DOHH2 (cell line): ENCODE data around the gene TSG101.

ENCODE experiments used
- H3F3A ChIP-seq: fragments of 200-600 bp; sonication (generic), shearing (Covaris generic); 2 replicates; pipeline ENCODE4 v1.6.0; 2016; ENCODE audit warnings: antibody characterized with exemption, mild to moderate bottlenecking; ENCODE audit not compliant: control insufficient read depth, insufficient read depth
- H3K27ac ChIP-seq: fragments of 200-600 bp; sonication (generic); 2 replicates; pipeline ENCODE4 v1.5.1; 2014; ENCODE audit warnings: low read depth, mild to moderate bottlenecking, low read length, moderate library complexity
- H3K27me3 ChIP-seq: fragments of 200-600 bp; sonication (generic); 2 replicates; pipeline ENCODE4 v1.6.1; 2014; ENCODE audit warnings: mild to moderate bottlenecking, low read length, mixed read lengths; ENCODE audit not compliant: control insufficient read depth
- H3K36me3 ChIP-seq: fragments of 200-600 bp; sonication (generic); 2 replicates; pipeline ENCODE4 v1.6.1; 2014; ENCODE audit warnings: mild to moderate bottlenecking, low read length, moderate library complexity, mixed read lengths; ENCODE audit not compliant: control insufficient read depth
- H3K4me1 ChIP-seq: fragments of 200-600 bp; sonication (generic); 2 replicates; pipeline ENCODE4 v1.6.1; 2014; ENCODE audit warnings: mild to moderate bottlenecking, low read length, mixed read lengths; ENCODE audit not compliant: control insufficient read depth
- H3K4me2 ChIP-seq: fragments of 200-600 bp; sonication (generic); 2 replicates; pipeline ENCODE4 v1.6.0; 2014; ENCODE audit warnings: mild to moderate bottlenecking, low read length, moderate library complexity
- H3K4me3 ChIP-seq: fragments of 200-600 bp; sonication (generic); 2 replicates; pipeline ENCODE4 v1.5.1; 2014; ENCODE audit warnings: mild to moderate bottlenecking, low read length, mixed read lengths
- H3K79me2 ChIP-seq: fragments of 200-600 bp; sonication (generic); 2 replicates; pipeline ENCODE4 v1.6.1; 2014; ENCODE audit warnings: mild to moderate bottlenecking, low read length, mixed read lengths; ENCODE audit not compliant: control insufficient read depth
- H3K9me2 ChIP-seq: fragments of 200-600 bp; sonication (generic); replicated peaks from 2 replicates; pipeline ENCODE4 v1.6.1; 2014; ENCODE audit warnings: mild to moderate bottlenecking, low read length, mixed read lengths; ENCODE audit not compliant: control insufficient read depth
- H3K9me3 ChIP-seq: fragments of 200-600 bp; sonication (generic); 2 replicates; pipeline ENCODE4 v1.6.1; 2014; ENCODE audit warnings: antibody characterized with exemption, low read length, mixed read lengths; ENCODE audit not compliant: control insufficient read depth, insufficient read depth
- H4K20me1 ChIP-seq: fragments of 200-600 bp; sonication (generic); 2 replicates; pipeline ENCODE4 v1.6.0; 2014; ENCODE audit warnings: low read depth, mild to moderate bottlenecking, antibody characterized with exemption, low read length, moderate library complexity; ENCODE audit not compliant: control insufficient read depth, insufficient read depth
- CTCF ChIP-seq: fragments of 200-600 bp; sonication (generic); IDR thresholded peaks from one replicate; pipeline ENCODE4 v1.5.1; 2014; ENCODE audit warnings: antibody characterized with exemption, mild to moderate bottlenecking, low read depth, low read length; ENCODE audit not compliant: poor library complexity, severe bottlenecking
- EZH2phosphoT487 ChIP-seq: fragments of 200-600 bp; sonication (generic); IDR thresholded peaks from 2 replicates; pipeline ENCODE4 v1.6.1; 2017; ENCODE audit warnings: borderline replicate concordance, mild to moderate bottlenecking, antibody characterized with exemption, low read length, moderate library complexity, mixed read lengths

Gene TSG101, protein sequence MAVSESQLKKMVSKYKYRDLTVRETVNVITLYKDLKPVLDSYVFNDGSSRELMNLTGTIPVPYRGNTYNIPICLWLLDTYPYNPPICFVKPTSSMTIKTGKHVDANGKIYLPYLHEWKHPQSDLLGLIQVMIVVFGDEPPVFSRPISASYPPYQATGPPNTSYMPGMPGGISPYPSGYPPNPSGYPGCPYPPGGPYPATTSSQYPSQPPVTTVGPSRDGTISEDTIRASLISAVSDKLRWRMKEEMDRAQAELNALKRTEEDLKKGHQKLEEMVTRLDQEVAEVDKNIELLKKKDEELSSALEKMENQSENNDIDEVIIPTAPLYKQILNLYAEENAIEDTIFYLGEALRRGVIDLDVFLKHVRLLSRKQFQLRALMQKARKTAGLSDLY

DNA sequence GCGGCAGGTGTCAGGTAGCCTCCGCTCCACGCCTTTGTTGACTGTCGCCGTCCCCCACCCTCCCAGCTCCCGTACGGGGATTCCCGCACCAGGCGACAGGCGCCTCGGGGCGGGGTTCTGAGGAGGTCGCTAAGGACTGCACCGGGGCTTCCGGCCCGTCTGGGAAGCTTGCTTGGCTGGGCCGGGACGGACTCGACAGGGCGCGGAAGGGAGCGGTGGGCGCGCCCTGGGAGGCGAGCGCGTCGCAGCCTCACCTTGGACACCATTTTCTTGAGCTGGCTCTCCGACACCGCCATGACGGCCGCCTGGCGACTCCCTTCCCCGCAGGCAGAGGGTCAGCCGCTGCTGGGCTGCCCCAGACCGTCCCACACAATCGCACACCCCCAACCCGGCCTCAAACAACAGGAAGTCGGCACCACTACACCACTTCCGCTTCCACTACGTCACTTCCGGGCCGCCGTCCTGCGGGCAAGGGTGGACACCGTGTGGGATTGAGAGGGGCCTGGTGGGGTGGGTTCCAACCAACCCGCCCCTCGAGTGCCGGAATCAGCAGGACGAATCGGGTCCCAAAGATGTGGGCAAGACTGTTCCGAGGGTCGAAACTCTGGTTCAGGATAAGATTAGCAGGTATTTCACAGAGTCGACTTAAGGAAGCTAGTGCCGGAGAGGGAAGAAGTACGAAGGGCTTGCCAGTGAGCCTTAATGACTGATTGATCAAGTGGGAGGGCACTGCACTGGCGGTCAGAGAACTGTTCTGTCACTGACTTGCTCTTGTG lies at the start of gene TSG101:
Gene TSG101 (minus strand): TSS at position 422 of the 776 bp plus-strand sequence. CDS start 126 bp downstream, at position 296.
- TF ChIP-seq EZH2phosphoT487, result no peak
- peak; percentile 11 for TF ChIP-seq CTCF
- peaks cover 31% of the 10 kb centered on the region for H3K36me3 ChIP-seq
- no peaks in the 10 kb centered on the region for H3K9me3 ChIP-seq
- H3K79me2 ChIP-seq, result peaks cover 71% of the 10 kb centered on the region
- no peaks in the 10 kb centered on the region for H4K20me1 ChIP-seq
- H3K4me3 ChIP-seq, result peak within 1 kb of the TSS; percentile 85
- peak within 1 kb of the TSS; percentile 81 for H3K4me2 ChIP-seq
- peaks cover 13% of the 10 kb centered on the region for H3F3A ChIP-seq
- H3K9me2 ChIP-seq, result no peaks in the 10 kb centered on the region
- H3K4me1 ChIP-seq, result peaks cover 46% of the 10 kb centered on the region
- H3K27me3 ChIP-seq, result no peaks in the 10 kb centered on the region
- H3K27ac ChIP-seq, result peak within 1 kb of the TSS; percentile 54

GRCh38 chr11:18575361-18575760 lies 48.6 kb upstream of the TSG101 start:
- peaks cover 30% of the 10 kb centered on the region for H3K36me3 ChIP-seq

DNA sequence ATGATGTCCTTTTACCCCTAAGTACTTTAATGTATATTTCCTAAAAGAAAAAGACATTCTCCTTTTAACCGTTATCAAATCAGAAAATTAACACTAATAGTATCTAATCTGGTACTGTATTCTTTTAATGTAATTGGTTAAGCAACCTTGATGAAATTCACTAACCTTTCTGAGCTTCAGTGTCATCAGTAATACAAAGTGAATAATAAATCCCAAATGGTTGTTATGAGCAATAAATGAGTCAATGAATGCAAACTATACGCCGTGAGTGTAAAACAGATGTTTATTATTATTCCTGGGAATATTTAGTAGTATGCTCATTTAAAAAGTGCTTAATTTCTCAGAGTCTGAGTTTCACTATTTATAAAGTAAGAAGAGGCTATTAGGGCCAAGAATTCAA lies 40.3 kb upstream of the TSG101 start:
- Histone ChIP-seq H3K4me1 (no peaks in the 10 kb centered on the region), H3K79me2 (no peaks in the 10 kb centered on the region), H3K4me2 (no peak overlapping the region), H4K20me1 (no peaks in the 10 kb centered on the region), H3K9me3 (no peaks in the 10 kb centered on the region), H3K9me2 (no peaks in the 10 kb centered on the region), H3K27ac (no peak overlapping the region), H3K4me3 (no peak overlapping the region), H3K27me3 (no peaks in the 10 kb centered on the region), H3K36me3 (peaks cover 26% of the 10 kb centered on the region), H3F3A (no peaks in the 10 kb centered on the region)
- TF ChIP-seq CTCF (no peak), EZH2phosphoT487 (no peak)

More at GRCh38 chr11:18575361-18575760, 48.6 kb upstream of the TSG101 start:
- Histone ChIP-seq H3K9me2 (no peaks in the 10 kb centered on the region), H3K27ac (no peak overlapping the region), H4K20me1 (no peaks in the 10 kb centered on the region), H3K4me2 (no peak overlapping the region), H3K4me3 (no peak overlapping the region), H3F3A (no peaks in the 10 kb centered on the region), H3K9me3 (no peaks in the 10 kb centered on the region), H3K79me2 (no peaks in the 10 kb centered on the region), H3K4me1 (no peaks in the 10 kb centered on the region), H3K27me3 (no peaks in the 10 kb centered on the region)
- TF ChIP-seq EZH2phosphoT487 (no peak), CTCF (no peak)
